Measurements from ENCODE around the gene EXOC4.

The EXOC4 gene

DNA sequence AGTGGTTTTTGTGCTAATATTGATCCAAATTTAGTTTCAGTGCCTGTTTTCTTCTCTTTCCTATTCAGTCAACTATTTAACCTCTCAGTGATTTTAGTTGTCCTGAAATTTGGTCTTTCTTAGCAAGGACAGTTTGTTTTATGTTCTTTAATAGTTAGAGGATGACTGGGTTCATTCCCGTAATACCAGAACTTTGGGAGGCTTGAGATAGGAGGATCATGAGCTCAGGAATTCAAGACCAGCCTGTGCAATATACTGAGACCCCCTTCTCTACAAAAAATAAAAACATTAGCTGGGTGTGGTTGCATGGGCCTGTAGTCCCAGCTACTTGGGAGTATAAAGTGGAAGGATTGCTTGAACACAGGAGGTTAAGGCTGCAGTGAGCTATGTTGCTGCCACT is 148.3 kb downstream of the EXOC4 start:
- Histone ChIP-seq H3K9me3 (ENCODE audit: control insufficient read depth, insufficient read depth, low read depth, low read length) (no peaks in the 10 kb centered on the region), H3K27ac (ENCODE audit: extremely low read depth, low read depth, low read length) (no peak overlapping the region), H3K36me3 (ENCODE audit: control insufficient read depth in 2 of 2, insufficient read depth in 1 of 2, low read length in 2 of 2) (no peaks in the 10 kb centered on the region), H3K4me3 (ENCODE audit: low read depth, low read length) (no peak overlapping the region), H3K4me1 (ENCODE audit: control insufficient read depth, insufficient read depth, low read length) (0 out of 2 replicates have a peak, but pooled peaks cover 3% of the 10 kb centered on the region)
- POLR2A ChIA-PET = no interaction called here
- no peak for TF ChIP-seq ZNF24 (tag by site-specific recombination; IDR thresholded peaks at IDR 0.05)
- no peak for TF ChIP-seq ZNF548 (tag by site-specific recombination; IDR thresholded peaks at IDR 0.05)
- no peak for TF ChIP-seq ZNF114 (tag by site-specific recombination; IDR thresholded peaks at IDR 0.05)
- no peak for TF ChIP-seq ZNF140 (tag by site-specific recombination; IDR thresholded peaks at IDR 0.05)
- TF ChIP-seq ZNF138 (tag by site-specific recombination; IDR thresholded peaks at IDR 0.05; ENCODE audit: borderline replicate concordance) = no peak
- TF ChIP-seq, protein P1, sequence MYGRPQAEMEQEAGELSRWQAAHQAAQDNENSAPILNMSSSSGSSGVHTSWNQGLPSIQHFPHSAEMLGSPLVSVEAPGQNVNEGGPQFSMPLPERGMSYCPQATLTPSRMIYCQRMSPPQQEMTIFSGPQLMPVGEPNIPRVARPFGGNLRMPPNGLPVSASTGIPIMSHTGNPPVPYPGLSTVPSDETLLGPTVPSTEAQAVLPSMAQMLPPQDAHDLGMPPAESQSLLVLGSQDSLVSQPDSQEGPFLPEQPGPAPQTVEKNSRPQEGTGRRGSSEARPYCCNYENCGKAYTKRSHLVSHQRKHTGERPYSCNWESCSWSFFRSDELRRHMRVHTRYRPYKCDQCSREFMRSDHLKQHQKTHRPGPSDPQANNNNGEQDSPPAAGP (tag by site-specific recombination; IDR thresholded peaks at IDR 0.05) = no peak
- no peak for TF ChIP-seq ZNF701 (tag by site-specific recombination; IDR thresholded peaks at IDR 0.05)
- no peak for TF ChIP-seq SALL2 (tag by site-specific recombination; IDR thresholded peaks at IDR 0.05; ENCODE audit: borderline replicate concordance)
- TF ChIP-seq, protein P2, sequence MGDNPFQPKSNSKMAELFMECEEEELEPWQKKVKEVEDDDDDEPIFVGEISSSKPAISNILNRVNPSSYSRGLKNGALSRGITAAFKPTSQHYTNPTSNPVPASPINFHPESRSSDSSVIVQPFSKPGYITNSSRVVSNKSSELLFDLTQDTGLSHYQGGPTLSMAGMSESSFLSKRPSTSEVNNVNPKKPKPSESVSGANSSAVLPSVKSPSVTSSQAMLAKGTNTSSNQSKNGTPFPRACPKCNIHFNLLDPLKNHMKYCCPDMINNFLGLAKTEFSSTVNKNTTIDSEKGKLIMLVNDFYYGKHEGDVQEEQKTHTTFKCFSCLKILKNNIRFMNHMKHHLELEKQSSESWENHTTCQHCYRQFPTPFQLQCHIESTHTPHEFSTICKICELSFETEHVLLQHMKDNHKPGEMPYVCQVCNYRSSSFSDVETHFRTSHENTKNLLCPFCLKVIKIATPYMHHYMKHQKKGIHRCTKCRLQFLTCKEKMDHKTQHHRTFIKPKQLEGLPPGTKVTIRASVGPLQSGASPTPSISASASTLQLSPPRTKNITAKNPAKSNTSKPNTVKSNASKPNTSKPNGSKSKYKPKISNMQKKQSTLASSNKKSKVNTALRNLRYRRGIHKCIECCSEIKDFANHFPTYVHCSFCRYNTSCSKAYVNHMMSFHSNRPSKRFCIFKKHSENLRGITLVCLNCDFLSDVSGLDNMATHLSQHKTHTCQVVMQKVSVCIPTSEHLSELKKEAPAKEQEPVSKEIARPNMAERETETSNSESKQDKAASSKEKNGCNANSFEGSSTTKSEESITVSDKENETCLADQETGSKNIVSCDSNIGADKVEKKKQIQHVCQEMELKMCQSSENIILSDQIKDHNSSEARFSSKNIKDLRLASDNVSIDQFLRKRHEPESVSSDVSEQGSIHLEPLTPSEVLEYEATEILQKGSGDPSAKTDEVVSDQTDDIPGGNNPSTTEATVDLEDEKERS (tag by site-specific recombination; IDR thresholded peaks at IDR 0.05) = no peak
- TF ChIP-seq ZNF214 (tag by site-specific recombination; IDR thresholded peaks at IDR 0.05; ENCODE audit: borderline replicate concordance) = no peak
- TF ChIP-seq ZNF658 (tag by site-specific recombination; IDR thresholded peaks at IDR 0.05) = no peak
- no peak for TF ChIP-seq ZNF112 (tag by site-specific recombination; IDR thresholded peaks at IDR 0.05)
- no peak for TF ChIP-seq KLF8 (tag by site-specific recombination; IDR thresholded peaks at IDR 0.05)
- TF ChIP-seq ZNF132 (tag by site-specific recombination; IDR thresholded peaks at IDR 0.05; ENCODE audit: borderline replicate concordance) = no peak
- TF ChIP-seq ZNF530 (tag by site-specific recombination; IDR thresholded peaks at IDR 0.05; ENCODE audit: low read depth) = no peak
- TF ChIP-seq ZNF37A (tag by site-specific recombination; IDR thresholded peaks at IDR 0.05) = no peak
- CTCF ChIA-PET = no interaction called here

DNA sequence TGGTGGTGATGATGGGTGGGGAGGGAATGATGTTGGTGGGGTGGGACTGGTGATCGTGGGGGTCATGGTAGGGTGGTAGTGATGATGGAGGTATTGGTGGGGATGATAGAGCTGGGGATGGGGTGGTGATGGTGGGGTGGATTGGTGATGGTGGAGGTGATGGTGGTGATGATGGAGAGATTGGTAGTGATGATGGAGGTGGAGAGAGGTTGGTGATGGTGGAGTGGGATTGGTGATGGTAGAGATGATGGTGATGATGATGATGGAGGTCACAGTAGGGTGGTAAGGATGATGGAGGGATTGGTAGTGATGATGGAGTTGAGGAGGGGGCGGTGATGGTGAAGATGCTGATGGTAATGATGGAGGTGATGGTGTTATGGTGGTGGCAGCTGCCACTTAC is 155.3 kb downstream of the EXOC4 start:
- H3K4me3 ChIP-seq (ENCODE audit: low read depth, low read length) = no peak overlapping the region
- no peak overlapping the region for H3K27ac ChIP-seq (ENCODE audit: extremely low read depth, low read depth, low read length)
- CTCF ChIA-PET = no interaction called here
- H3K9me3 ChIP-seq (ENCODE audit: control insufficient read depth, insufficient read depth, low read depth, low read length) = no peaks in the 10 kb centered on the region
- POLR2A ChIA-PET = no interaction called here
- no peaks in the 10 kb centered on the region for H3K4me1 ChIP-seq (ENCODE audit: control insufficient read depth, insufficient read depth, low read length)
- no peaks in the 10 kb centered on the region for H3K36me3 ChIP-seq (ENCODE audit: control insufficient read depth in 2 of 2, insufficient read depth in 1 of 2, low read length in 2 of 2)
- TF ChIP-seq, protein P3, sequence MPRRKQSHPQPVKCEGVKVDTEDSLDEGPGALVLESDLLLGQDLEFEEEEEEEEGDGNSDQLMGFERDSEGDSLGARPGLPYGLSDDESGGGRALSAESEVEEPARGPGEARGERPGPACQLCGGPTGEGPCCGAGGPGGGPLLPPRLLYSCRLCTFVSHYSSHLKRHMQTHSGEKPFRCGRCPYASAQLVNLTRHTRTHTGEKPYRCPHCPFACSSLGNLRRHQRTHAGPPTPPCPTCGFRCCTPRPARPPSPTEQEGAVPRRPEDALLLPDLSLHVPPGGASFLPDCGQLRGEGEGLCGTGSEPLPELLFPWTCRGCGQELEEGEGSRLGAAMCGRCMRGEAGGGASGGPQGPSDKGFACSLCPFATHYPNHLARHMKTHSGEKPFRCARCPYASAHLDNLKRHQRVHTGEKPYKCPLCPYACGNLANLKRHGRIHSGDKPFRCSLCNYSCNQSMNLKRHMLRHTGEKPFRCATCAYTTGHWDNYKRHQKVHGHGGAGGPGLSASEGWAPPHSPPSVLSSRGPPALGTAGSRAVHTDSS (tag by site-specific recombination; IDR thresholded peaks at IDR 0.05) = peak; percentile 34; the same call in 1 of the 2 replicates
- no peak for TF ChIP-seq ZNF133 (tag by site-specific recombination; IDR thresholded peaks at IDR 0.05)
- TF ChIP-seq ZNF529 (tag by site-specific recombination; IDR thresholded peaks at IDR 0.05; ENCODE audit: insufficient replicate concordance) = no peak
- 0 out of 2 replicates have a peak, but pooled peaks have one; percentile 10 for TF ChIP-seq KLF9 (tag by site-specific recombination; IDR thresholded peaks at IDR 0.05; ENCODE audit: low read depth)
- 0 out of 2 replicates have a peak, but pooled peaks have one; percentile 57 for TF ChIP-seq ZNF747 (tag by site-specific recombination; IDR thresholded peaks at IDR 0.05)
- TF ChIP-seq ZNF416 (tag by site-specific recombination; IDR thresholded peaks at IDR 0.05) = 0 out of 2 replicates have a peak, but pooled peaks have one; percentile 18
- TF ChIP-seq, protein P4, sequence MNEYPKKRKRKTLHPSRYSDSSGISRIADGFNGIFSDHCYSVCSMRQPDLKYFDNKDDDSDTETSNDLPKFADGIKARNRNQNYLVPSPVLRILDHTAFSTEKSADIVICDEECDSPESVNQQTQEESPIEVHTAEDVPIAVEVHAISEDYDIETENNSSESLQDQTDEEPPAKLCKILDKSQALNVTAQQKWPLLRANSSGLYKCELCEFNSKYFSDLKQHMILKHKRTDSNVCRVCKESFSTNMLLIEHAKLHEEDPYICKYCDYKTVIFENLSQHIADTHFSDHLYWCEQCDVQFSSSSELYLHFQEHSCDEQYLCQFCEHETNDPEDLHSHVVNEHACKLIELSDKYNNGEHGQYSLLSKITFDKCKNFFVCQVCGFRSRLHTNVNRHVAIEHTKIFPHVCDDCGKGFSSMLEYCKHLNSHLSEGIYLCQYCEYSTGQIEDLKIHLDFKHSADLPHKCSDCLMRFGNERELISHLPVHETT (tag by site-specific recombination; IDR thresholded peaks at IDR 0.05) = no peak
- TF ChIP-seq, protein P5, sequence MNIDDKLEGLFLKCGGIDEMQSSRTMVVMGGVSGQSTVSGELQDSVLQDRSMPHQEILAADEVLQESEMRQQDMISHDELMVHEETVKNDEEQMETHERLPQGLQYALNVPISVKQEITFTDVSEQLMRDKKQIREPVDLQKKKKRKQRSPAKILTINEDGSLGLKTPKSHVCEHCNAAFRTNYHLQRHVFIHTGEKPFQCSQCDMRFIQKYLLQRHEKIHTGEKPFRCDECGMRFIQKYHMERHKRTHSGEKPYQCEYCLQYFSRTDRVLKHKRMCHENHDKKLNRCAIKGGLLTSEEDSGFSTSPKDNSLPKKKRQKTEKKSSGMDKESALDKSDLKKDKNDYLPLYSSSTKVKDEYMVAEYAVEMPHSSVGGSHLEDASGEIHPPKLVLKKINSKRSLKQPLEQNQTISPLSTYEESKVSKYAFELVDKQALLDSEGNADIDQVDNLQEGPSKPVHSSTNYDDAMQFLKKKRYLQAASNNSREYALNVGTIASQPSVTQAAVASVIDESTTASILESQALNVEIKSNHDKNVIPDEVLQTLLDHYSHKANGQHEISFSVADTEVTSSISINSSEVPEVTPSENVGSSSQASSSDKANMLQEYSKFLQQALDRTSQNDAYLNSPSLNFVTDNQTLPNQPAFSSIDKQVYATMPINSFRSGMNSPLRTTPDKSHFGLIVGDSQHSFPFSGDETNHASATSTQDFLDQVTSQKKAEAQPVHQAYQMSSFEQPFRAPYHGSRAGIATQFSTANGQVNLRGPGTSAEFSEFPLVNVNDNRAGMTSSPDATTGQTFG (tag by site-specific recombination; IDR thresholded peaks at IDR 0.05; ENCODE audit: borderline replicate concordance) = 0 out of 2 replicates have a peak, but pooled peaks have one; percentile 51
- TF ChIP-seq, protein P6, sequence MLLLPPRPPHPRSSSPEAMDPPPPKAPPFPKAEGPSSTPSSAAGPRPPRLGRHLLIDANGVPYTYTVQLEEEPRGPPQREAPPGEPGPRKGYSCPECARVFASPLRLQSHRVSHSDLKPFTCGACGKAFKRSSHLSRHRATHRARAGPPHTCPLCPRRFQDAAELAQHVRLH (tag by site-specific recombination; IDR thresholded peaks at IDR 0.05) = 0 out of 2 replicates have a peak, but pooled peaks have one; percentile 52
